GM19452 (cell line): ENCODE data around the gene PRDM16.

Experiments used
- ATAC-seq: cut with Tn5 transposase; IDR thresholded peaks from one replicate; pipeline ENCODE4 v1.9.1; 2021; ENCODE audit not compliant: unreplicated experiment

The PRDM16 gene

GRCh38 chr1:3314491-3315381 lies 245.7 kb downstream of the PRDM16 start:
- ATAC-seq: no peak

GRCh38 chr1:3315399-3316339 lies 246.7 kb downstream of the PRDM16 start:
- no peak for ATAC-seq

- no peak for ATAC-seq
These were observed 247.4 kb downstream of the PRDM16 start for GRCh38 chr1:3316340-3316943.

- no peak for ATAC-seq
These were observed 248.5 kb downstream of the PRDM16 start for GRCh38 chr1:3317456-3317855.

- no peak for ATAC-seq
These were observed 249.3 kb downstream of the PRDM16 start for GRCh38 chr1:3318329-3318728.

GRCh38 chr1:3319874-3320245 lies 250.9 kb downstream of the PRDM16 start:
- ATAC-seq: no peak

GRCh38 chr1:3320246-3321152 lies 251.5 kb downstream of the PRDM16 start:
- no peak for ATAC-seq

- ATAC-seq: no peak
These were observed 252.8 kb downstream of the PRDM16 start for GRCh38 chr1:3321559-3322449.

GRCh38 chr1:3322450-3323020 lies 253.5 kb downstream of the PRDM16 start:
- no peak for ATAC-seq

GRCh38 chr1:3323021-3323795 lies 254.2 kb downstream of the PRDM16 start:
- ATAC-seq: no peak

GRCh38 chr1:3323796-3324703 lies 255.0 kb downstream of the PRDM16 start:
- no peak for ATAC-seq

- no peak for ATAC-seq
These were observed 255.9 kb downstream of the PRDM16 start for GRCh38 chr1:3324704-3325535.

GRCh38 chr1:3326516-3327388 lies 257.7 kb downstream of the PRDM16 start:
- no peak for ATAC-seq

- no peak for ATAC-seq
These were observed 258.3 kb downstream of the PRDM16 start for GRCh38 chr1:3327389-3327702.

GRCh38 chr1:3327936-3328590 lies 259.1 kb downstream of the PRDM16 start:
- ATAC-seq: no peak
